ENCODE data around the gene TMEM54.

Gene TMEM54

DNA sequence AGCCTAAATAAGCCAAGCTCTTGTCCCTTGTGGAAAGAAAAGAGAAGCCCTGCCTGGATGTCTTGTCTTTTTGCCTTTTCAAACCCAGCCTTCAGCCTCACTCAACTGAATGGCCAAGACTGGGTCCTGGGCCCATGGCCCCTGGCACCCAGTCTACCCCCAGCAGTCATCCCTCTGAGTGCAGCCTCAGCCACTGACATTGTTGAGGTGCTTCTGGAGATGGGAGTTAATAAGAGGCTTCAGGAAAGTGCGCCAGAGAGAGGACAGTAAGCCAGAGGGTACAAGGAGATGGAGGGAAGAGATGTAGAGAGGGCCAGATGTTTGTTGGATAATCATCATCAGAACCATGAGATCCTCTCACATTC is 37.3 kb downstream of the TMEM54 start:
- TF ChIP-seq POLR2A (IDR thresholded peaks at IDR 0.05; ENCODE audit: low read length), result no peak
- no peak for TF ChIP-seq GATA1 (IDR thresholded peaks at IDR 0.05; ENCODE audit: low read depth, low read length)
- DNase-seq, result no peak

DNA sequence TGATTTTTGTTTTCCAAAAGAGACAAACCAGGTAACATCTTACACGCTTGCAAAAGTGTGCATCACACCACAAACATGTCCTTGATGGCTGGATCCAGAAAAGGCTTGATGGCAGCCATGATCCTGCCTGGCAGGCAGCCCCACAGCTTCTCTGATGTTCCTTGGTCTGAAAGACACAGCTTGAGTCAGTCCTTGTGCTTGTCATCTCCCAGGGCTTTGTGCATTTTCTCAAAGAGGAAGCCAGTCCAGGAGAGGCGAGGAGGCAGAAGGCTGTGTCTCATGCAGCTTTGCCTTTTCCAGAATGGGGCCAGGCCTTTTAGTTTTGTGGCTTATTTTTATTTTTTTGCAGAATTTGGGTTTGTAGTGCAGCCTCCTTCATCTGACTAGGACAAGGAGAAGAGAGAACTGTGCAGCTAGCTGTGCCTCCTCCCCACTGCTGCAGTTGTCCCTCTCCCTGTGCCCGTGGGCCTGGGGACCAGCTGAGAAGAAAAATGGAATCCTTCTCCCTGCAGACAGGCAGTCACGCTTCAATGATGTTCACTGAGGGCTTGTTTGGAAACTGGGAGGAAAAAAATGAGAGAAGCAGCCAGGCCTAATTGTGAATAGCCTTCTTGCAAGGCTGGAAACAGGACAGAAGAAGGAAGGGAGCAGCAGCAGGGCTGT is 37.8 kb downstream of the TMEM54 start:
- DNase-seq, result no peak
- TF ChIP-seq GATA1 (IDR thresholded peaks at IDR 0.05; ENCODE audit: low read depth, low read length) (no peak), POLR2A (IDR thresholded peaks at IDR 0.05; ENCODE audit: low read length) (no peak)

DNA sequence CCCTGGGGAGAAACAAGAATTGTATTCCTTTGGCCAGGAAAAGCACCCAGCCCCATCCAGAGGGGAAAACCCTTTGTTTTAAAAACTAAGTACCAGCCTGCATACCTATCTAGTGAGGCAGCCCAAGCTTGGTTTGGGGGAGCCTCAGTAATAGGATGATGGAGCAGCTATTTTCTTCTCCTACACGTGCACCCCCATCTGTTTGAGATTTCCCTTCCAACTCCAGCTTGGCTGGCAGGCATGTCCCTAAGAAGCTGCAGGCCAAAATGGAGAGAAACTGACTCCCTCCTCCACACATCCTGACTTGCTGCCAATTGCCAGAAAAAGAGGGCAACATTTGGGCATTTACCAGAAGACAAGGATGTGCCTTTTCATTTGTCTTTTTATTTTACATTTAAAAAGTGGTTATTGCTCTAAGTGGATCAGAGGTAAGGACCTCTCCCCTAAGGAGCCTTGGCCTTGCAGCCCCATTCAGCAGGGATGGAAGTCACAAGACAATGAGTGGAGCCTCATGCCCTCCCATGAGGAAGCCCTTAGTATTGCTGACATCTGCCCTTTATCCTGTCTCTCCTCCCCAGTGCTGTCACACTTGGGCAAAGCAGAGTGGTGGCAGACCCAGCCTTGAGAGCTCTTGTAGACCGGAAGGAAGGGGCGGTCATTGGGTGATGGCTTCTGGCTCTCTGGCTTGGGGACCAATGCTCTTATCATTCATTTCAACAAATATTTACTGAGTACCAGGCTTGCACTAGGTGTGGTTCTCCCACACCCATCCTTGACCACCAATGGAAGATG is 39.1 kb downstream of the TMEM54 start:
- DNase-seq, result no peak
- TF ChIP-seq GATA1 (IDR thresholded peaks at IDR 0.05; ENCODE audit: low read depth, low read length) (no peak), POLR2A (IDR thresholded peaks at IDR 0.05; ENCODE audit: low read length) (no peak)

- TF ChIP-seq GATA1 (IDR thresholded peaks at IDR 0.05; ENCODE audit: low read depth, low read length) (no peak), POLR2A (IDR thresholded peaks at IDR 0.05; ENCODE audit: low read length) (no peak)
- no peak for DNase-seq
Observed at GRCh38 chr1:32860566-32860965, 40.6 kb downstream of the TMEM54 start.

- TF ChIP-seq GATA1 (IDR thresholded peaks at IDR 0.05; ENCODE audit: low read depth, low read length), result no peak
- TF ChIP-seq POLR2A (IDR thresholded peaks at IDR 0.05; ENCODE audit: low read length), result no peak
- no peak for DNase-seq
Observed at GRCh38 chr1:32859915-32860314, 41.3 kb downstream of the TMEM54 start.

DNA sequence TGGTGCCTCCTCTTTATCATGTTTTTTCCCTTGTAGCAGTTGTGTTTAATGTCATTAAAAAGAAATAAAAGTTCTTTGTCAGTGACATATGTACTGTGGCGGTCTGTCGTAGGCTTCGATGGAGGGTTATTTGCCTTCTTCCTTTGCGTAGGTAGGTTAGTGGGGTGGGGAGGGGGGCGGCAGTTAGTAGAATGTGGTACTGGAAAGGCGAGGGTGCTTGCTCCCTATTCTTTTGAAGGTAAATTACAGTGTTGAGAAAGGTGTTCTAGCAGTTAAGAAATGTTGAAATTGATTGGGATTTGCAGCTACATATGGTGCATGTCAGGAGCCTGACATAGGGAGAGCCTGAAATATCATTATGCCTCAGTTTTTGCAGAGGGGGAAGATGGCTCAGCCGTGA is 42.4 kb downstream of the TMEM54 start:
- no peak for DNase-seq
- TF ChIP-seq GATA1 (IDR thresholded peaks at IDR 0.05; ENCODE audit: low read depth, low read length) (no peak), POLR2A (IDR thresholded peaks at IDR 0.05; ENCODE audit: low read length) (no peak)

DNA sequence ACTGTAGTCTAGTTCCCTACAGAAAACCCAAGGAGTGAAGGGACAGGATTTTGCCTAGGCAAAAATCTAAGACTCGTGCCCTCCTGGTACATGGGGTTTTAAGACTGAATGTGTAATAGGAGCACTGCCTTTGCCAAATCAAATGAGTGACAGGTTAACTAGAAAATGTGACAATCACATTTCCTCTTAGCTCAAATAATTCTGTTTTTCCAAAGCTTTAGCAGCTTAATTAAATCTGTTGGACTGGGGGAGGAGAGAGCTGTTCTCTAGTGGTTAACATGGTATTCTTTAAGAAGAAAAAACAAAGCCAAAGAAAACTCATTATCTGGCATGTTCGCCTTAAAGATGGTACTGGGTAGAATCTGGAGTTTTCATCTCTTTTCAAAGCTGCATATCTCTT is 43.1 kb downstream of the TMEM54 start:
- TF ChIP-seq GATA1 (IDR thresholded peaks at IDR 0.05; ENCODE audit: low read depth, low read length) (no peak), POLR2A (IDR thresholded peaks at IDR 0.05; ENCODE audit: low read length) (no peak)
- DNase-seq, result no peak

DNA sequence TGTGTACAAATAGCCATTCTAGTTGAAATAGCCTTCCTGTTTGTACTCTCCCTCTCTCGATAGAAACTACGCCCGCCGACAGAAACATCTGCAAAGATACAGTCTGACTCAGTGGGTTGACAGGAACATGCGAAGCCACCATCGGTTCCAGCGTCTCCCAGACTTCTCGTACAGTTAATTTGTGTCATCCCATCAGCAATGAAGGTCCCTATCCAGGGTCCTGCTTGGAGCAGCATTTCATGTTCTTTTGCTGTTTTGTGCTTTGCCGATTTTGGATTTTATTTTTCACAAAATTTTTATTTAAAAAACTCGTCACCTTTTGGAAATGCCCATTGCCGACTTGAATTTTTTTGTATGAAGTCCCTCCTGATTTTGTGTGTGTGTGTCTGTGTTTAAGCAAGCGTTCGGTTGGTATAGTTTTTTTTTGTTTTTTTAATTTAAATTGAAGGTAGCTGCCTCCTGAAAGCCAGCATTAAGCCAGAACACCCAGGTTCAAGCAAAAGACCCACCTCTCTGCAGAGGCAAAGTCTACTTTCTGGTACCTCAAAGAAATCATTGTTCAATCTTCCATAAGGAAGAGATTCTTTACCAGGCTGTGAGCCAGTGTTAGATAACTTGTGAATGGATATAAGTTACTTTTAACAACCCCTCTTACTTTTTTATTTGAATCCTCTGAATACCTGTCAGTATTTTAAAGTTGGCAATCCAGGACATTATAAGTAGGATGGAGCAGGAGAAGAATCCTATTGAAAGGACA is 45.1 kb downstream of the TMEM54 start:
- DNase-seq, result no peak
- TF ChIP-seq GATA1 (IDR thresholded peaks at IDR 0.05; ENCODE audit: low read depth, low read length) (no peak), POLR2A (IDR thresholded peaks at IDR 0.05; ENCODE audit: low read length) (no peak)

- no peak for TF ChIP-seq GATA1 (IDR thresholded peaks at IDR 0.05; ENCODE audit: low read depth, low read length)
- TF ChIP-seq POLR2A (IDR thresholded peaks at IDR 0.05; ENCODE audit: low read length), result no peak
- DNase-seq, result no peak
Observed at GRCh38 chr1:32848354-32849063, 52.7 kb downstream of the TMEM54 start.

All from erythroblast (primary cell).